ENCODE results near the gene LRRC74A. TPM values are rescaled to one million over a fixed set of nuclear protein-coding genes. Genes with fewer than 3 reads are reported as not detected.
A peak's percentile ranks its signal among the peaks of the same experiment; 100 is the strongest.

Gene LRRC74A
- total RNA-seq, 2 donors from 2014 or later, result not detected

GRCh38 chr14:76782115-76782884, 43.9 kb upstream of the LRRC74A start:
- peaks cover 31% of the 10 kb centered on the region for H3K36me3 Mint-ChIP-seq (ENCODE audit: low read depth)
- peak; percentile 35 for DNase-seq
- no peak overlapping the region for H3K4me3 Mint-ChIP-seq
- Histone ChIP-seq H3K36me3 (ENCODE audit: control insufficient read depth, insufficient read depth, low read length) (peaks cover 28% of the 10 kb centered on the region), H3K27me3 (ENCODE audit: control insufficient read depth, insufficient read depth, low read length, poor library complexity, severe bottlenecking) (no peaks in the 10 kb centered on the region), H3K27ac (ENCODE audit: low read depth, low read length) (no peak overlapping the region), H3K9ac (ENCODE audit: extremely low read depth, low read length, poor library complexity, severe bottlenecking) (no peak overlapping the region), H3K4me1 (ENCODE audit: control insufficient read depth, insufficient read depth, low read length) (no peaks in the 10 kb centered on the region), H3K9me3 (ENCODE audit: control insufficient read depth, low read length) (no peaks in the 10 kb centered on the region), H3K4me3 (ENCODE audit: low read length) (no peak overlapping the region)
- no peak for TF ChIP-seq CTCF (conservative IDR thresholded peaks at IDR 0.05)
- peaks cover 2% of the 10 kb centered on the region for H3K4me1 Mint-ChIP-seq
- H3K27me3 Mint-ChIP-seq (ENCODE audit: insufficient read depth), result no peaks in the 10 kb centered on the region
- no peak overlapping the region for H3K27ac Mint-ChIP-seq
- WGBS, 2 experiments (ENCODE audit: insufficient coverage in 1 of 2, insufficient read length in 1 of 2), result 93% methylated on average over 8 to 10 of the region's 10 CpGs
- no peaks in the 10 kb centered on the region for H3K9me3 Mint-ChIP-seq

- DNase-seq, result peak; percentile 75
- no peak overlapping the region for H3K27ac Mint-ChIP-seq
Measured at GRCh38 chr14:76782885-76783566, 43.2 kb upstream of the LRRC74A start.

More at GRCh38 chr14:76782885-76783566, 43.2 kb upstream of the LRRC74A start:
- H3K36me3 ChIP-seq (ENCODE audit: control insufficient read depth, insufficient read depth, low read length), result peaks cover 35% of the 10 kb centered on the region
- no peak overlapping the region for H3K27ac ChIP-seq (ENCODE audit: low read depth, low read length)
- no peak overlapping the region for H3K9ac ChIP-seq (ENCODE audit: extremely low read depth, low read length, poor library complexity, severe bottlenecking)
- H3K4me3 Mint-ChIP-seq, result no peak overlapping the region
- WGBS, 2 experiments (ENCODE audit: insufficient coverage in 1 of 2, insufficient read length in 1 of 2), result 81 to 89% methylated on average over 8 to 9 of the region's 9 CpGs
- no peak overlapping the region for H3K4me3 ChIP-seq (ENCODE audit: low read length)
- TF ChIP-seq CTCF (conservative IDR thresholded peaks at IDR 0.05), result no peak
- H3K4me1 ChIP-seq (ENCODE audit: control insufficient read depth, insufficient read depth, low read length), result no peaks in the 10 kb centered on the region
- H3K36me3 Mint-ChIP-seq (ENCODE audit: low read depth), result peaks cover 31% of the 10 kb centered on the region
- no peaks in the 10 kb centered on the region for H3K27me3 Mint-ChIP-seq (ENCODE audit: insufficient read depth)
- H3K27me3 ChIP-seq (ENCODE audit: control insufficient read depth, insufficient read depth, low read length, poor library complexity, severe bottlenecking), result no peaks in the 10 kb centered on the region
- H3K9me3 Mint-ChIP-seq, result no peaks in the 10 kb centered on the region
- H3K4me1 Mint-ChIP-seq, result peaks cover 2% of the 10 kb centered on the region
- H3K9me3 ChIP-seq (ENCODE audit: control insufficient read depth, low read length), result no peaks in the 10 kb centered on the region

All from endodermal cell (in vitro differentiated cells).